HCEC 1CT (cell line): ENCODE data around the gene NELFCD.
A peak's percentile ranks its signal among the peaks of the same experiment; 100 is the strongest.
"Not testable (repeated sequence)": the region's sequence is repeated elsewhere in the genome, so short reads cannot be mapped to it uniquely, and the experiment has no call there.

Experiments used
- DNase-seq: peaks from one replicate; pipeline ENCODE4 v3.0.0-alpha.2; 2017

NELFCD gene

GRCh38 chr20:59010995-59011873, 30.2 kb downstream of the NELFCD start:
- DNase-seq, result peak; percentile 68

GRCh38 chr20:59011874-59012157, 30.8 kb downstream of the NELFCD start:
- not testable (repeated sequence) for DNase-seq

GRCh38 chr20:59013031-59013951, 32.2 kb downstream of the NELFCD start:
- no peak for DNase-seq

DNA sequence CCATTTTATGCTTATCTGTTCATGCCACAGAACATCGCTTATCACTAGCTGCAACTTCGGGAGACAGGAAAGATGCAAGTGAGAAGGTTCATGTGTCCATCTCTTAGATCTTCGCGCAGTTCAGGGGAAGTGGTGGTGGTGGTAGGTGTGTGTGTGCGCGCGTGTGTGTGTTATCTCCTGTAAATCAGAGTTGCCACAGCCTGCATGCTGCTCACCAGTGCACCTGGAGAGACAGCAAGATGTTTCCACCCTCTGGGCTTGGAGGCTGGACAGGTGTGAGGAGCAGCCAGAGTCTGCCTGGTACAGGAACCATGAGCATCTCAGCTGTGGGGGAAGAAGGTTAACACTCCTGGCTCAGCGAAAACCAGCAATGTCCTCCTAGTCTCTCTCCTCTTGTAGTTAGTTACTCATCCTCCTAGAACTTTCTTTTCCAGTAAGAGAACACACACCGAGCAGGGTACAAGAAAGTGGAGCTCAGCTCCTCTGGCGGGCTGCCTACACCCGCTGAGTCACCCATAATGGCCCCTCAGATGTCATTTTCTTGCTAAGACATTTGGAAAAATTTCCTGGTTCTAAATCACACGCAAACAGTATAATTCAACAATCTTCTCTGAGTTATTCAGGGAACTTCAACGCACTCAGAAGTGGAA, 33.0 kb downstream of the NELFCD start:
- DNase-seq, result no peak

DNA sequence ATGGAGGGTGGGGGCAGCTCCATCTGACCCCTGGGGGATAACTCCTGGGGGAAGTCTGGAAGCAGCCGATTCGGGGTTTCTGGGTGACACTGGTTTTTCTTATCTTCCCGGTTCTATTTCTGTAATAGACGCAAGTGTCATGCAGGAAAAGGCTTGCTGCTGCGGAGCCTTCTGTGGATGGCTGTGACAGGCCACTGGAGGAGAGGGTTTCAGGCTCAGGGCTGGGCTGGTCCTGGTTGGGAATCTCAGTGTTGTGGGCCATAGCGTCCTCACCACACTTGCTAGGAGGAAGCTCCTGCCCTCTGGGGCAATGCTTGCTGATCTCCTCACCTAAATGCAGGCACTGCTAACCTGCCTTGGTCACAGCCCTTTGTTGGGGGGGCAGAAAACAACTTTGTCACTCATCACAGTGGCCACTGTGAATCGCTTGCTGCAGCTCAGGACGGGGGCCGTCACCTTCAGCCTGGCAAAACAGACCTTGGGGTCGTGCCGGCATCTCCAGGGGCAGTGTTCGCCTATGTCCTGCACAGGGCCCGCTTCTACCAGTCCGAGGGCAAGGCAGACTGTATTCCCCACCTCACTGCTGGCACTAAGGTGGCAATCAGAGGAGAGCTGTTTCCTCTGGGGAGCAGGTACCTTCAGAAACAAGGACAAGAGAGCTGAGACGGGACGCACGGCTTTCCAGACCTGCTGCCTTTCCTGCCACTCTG, 33.8 kb downstream of the NELFCD start:
- no peak for DNase-seq

DNA sequence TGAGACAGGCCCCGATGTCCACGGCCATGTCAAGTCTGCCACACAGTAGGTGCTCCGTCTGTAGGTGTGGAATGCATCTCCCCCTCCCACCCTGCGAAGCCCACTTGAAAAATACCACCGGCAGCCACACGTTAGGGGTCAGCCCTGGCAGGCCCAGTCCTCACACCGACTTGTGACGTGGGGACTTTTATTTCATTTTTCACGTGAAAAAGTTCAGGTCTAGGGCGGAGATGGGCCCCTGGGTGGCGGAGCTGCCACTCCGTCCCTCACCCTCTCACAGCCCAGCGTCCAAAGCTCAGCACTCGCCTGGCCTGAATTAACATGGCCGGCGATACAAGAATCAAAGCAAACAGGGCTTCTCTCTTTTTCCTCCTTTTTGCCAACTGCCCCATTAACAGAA, 34.4 kb downstream of the NELFCD start:
- no peak for DNase-seq

GRCh38 chr20:59015812-59016711, 35.0 kb downstream of the NELFCD start:
- DNase-seq, result no peak

DNA sequence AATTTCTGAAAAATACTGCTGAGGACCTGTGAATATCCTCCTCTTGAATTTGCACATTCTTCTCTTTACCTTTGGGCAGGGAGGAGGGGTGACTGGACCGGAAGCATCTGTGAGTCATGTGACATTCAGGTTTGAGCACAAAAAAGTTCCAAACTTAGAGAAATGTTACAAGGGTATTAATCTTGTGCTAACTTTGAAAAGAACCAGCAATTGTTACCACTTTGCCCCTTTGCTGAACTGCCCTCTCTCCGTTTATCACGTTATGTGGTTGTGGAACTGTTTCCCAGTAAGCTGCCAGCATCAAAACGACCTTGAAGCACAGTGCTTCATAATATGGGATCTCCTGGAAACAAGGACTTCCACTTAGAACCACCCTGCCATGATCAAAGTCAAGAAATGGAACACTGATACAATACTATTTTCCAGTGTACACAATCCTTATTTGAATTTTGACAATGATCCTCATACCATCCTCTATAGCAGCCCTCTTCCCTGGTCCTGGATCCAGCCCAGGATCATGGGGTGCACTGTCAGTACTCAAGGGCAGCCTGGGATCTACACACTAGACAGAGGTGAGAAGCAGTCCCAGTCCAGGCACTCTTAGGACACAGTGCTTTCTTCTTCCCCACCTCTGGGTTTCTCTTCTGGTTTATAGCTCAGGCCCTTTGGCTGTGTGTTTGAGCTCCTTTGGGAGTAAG, 35.9 kb downstream of the NELFCD start:
- DNase-seq, result no peak

DNA sequence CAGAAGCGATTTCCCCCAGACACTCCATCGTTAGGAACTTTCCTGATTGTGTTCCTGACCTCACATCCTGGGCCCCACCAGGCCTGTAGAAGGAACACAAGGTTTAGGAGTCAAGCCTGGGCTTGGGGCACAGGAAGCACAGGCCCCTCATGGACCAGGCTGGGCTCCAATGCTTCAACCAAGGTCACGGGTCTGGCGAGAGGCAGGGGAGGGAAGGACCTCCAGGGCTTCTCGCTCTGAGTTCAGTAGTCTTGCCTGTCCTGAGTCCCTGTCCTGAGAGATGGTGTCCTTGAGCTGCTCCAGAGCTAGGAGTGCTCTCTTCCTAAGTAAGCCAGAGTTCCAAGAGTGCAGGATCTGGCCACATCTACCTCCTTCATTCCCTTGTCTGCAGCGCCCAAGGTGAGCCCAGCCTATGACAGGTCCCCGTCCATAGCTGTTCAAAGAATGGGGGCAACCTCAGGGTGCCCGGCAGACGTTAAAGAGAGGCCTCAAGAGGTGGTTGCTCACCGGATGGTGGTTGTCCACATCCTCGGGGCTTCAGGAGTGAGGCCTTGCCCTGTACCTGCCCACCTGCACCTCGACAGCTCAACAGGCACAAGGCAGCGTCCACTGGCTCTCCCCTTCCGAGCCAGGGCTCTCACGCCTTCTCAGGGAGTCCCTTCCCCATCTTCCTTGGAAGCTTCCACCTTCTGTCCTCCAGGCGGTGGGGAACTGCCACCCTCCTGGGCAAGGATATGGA, 36.6 kb downstream of the NELFCD start:
- DNase-seq, result no peak

DNA sequence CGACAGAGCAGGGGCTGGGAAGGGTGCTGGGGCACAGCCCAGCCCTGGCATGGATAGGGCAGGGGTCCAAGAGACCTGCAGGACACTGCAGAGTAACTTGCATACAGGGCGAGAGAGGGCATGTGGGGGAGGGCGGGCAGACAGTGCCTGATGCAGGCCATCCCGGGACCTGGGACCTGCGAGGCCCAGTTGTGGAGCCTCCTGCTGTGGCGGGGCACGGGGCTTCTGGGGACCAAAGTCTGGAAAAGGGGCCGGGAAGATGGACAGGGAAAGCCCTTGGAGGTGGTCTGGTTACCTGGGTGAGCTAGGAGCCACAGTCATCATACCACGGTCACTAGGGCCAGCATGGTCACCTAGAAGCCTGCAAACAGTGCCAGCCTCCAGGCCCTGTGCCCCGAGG, 37.8 kb downstream of the NELFCD start:
- no peak for DNase-seq

GRCh38 chr20:59019217-59019616, 38.2 kb downstream of the NELFCD start, which contains the start of gene TUBB1:
TUBB1 (plus strand) TSS chr20:59019429; CDS start chr20:59019523, 94 bp downstream.
- no peak for DNase-seq

DNA sequence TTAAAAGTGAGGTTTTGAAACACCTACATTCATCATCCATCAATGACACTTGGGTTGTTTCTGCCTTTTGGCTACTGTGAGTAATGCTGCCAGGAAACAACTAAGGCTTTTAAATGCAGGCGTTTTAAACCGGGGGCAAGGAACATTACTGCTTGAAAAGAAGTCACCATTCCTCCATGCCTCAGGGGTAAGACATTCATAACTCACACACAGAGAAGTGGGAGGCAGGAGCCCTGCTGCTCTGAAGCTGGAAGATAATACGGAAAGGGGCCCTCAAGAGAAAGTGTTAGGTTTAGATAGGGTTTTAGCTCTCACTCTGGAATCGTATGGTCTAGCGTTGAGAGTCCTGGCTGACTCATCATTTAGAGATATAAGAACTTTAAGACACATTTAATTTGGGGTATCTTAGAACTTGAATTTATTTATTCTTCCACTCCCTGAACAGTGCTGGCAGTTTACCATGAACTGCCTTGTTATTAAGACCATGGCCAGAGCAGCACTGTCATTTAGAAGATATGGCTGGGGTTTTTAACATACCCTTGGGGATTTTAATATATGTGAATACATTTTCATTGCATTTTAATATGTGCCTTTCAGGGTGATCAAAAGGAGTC, 40.0 kb downstream of the NELFCD start:
- DNase-seq, result no peak

- no peak for DNase-seq
Measured at GRCh38 chr20:59022754-59023153, 41.7 kb downstream of the NELFCD start.

DNA sequence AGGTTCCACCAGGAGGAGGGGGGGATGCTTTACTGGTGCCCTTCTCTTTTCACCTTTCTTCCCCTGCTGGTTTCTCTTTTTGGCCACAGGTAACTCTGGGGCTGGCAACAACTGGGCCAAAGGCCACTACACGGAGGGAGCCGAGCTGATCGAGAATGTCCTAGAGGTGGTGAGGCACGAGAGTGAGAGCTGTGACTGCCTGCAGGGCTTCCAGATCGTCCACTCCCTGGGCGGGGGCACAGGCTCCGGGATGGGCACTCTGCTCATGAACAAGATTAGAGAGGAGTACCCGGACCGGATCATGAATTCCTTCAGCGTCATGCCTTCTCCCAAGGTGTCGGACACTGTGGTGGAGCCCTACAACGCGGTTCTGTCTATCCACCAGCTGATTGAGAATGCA, 42.6 kb downstream of the NELFCD start:
- no peak for DNase-seq

- DNase-seq, result no peak
Measured at GRCh38 chr20:59024111-59024530, 43.1 kb downstream of the NELFCD start.

GRCh38 chr20:59025086-59025485, 44.0 kb downstream of the NELFCD start:
- no peak for DNase-seq

GRCh38 chr20:59025511-59025910, 44.5 kb downstream of the NELFCD start:
- DNase-seq, result no peak

- no peak for DNase-seq
Measured at GRCh38 chr20:59026904-59027740, 46.1 kb downstream of the NELFCD start.
